ENCODE results near the gene HIBADH.

- TF ChIP-seq CTCF (IDR thresholded peaks at IDR 0.05) = no peak
- TF ChIP-seq POLR2A (IDR thresholded peaks at IDR 0.05) = no peak
Observed at GRCh38 chr7:27641581-27642230, 21.0 kb downstream of the HIBADH start.
